ENCODE data around the gene CDH15. TPM values are rescaled to one million over a fixed set of nuclear protein-coding genes. Genes with fewer than 3 reads are reported as not detected.

The CDH15 gene
- total and polyA plus RNA-seq, 2 of the 13 experiments (the other 11 are each of a cell fraction or from before 2014, with no cell fraction given): 0.74 to 2.2 TPM

GRCh38 chr16:89167425-89167941 lies 4.1 kb upstream of the CDH15 start (continued):
- TF ChIP-seq, protein P1, sequence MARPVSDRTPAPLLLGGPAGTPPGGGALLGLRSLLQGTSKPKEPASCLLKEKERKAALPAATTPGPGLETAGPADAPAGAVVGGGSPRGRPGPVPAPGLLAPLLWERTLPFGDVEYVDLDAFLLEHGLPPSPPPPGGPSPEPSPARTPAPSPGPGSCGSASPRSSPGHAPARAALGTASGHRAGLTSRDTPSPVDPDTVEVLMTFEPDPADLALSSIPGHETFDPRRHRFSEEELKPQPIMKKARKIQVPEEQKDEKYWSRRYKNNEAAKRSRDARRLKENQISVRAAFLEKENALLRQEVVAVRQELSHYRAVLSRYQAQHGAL (CRISPR knock-in tag; IDR thresholded peaks at IDR 0.05; ENCODE audit: not compliant biosample characterization): no peak
- TF ChIP-seq ATF5 (CRISPR knock-in tag; IDR thresholded peaks at IDR 0.05; ENCODE audit: low read depth) (no peak), TSC22D2 (CRISPR knock-in tag; IDR thresholded peaks at IDR 0.05; ENCODE audit: borderline replicate concordance) (peak; percentile 85; the same call in 1 of the 2 replicates), ZNF773 (CRISPR knock-in tag; IDR thresholded peaks at IDR 0.05; ENCODE audit: borderline replicate concordance) (no peak), ZNF343 (CRISPR knock-in tag; IDR thresholded peaks at IDR 0.05) (peak; percentile 82), ZNF790 (CRISPR knock-in tag; IDR thresholded peaks at IDR 0.05; ENCODE audit: borderline replicate concordance) (0 out of 2 replicates have a peak, but pooled peaks have one; percentile 50), HHEX (CRISPR knock-in tag; IDR thresholded peaks at IDR 0.05) (0 out of 2 replicates have a peak, but pooled peaks have one; percentile 8), ZNF562 (CRISPR knock-in tag; IDR thresholded peaks at IDR 0.05; ENCODE audit: borderline replicate concordance) (no peak), ZC3H13 (CRISPR knock-in tag; IDR thresholded peaks at IDR 0.05) (peak; percentile 62; the same call in 1 of the 2 replicates), IRX3 (CRISPR knock-in tag; IDR thresholded peaks at IDR 0.05; ENCODE audit: borderline replicate concordance, low read depth) (no peak), NFIB (CRISPR knock-in tag; IDR thresholded peaks at IDR 0.05; ENCODE audit: borderline replicate concordance) (no peak), PHF21A (CRISPR knock-in tag; IDR thresholded peaks at IDR 0.05) (peak; percentile 76; the same call in 1 of the 2 replicates), ZSCAN9 (CRISPR knock-in tag; IDR thresholded peaks at IDR 0.05; ENCODE audit: borderline replicate concordance) (peak; percentile 84; the same call in 1 of the 2 replicates)
- TF ChIP-seq, protein P2, sequence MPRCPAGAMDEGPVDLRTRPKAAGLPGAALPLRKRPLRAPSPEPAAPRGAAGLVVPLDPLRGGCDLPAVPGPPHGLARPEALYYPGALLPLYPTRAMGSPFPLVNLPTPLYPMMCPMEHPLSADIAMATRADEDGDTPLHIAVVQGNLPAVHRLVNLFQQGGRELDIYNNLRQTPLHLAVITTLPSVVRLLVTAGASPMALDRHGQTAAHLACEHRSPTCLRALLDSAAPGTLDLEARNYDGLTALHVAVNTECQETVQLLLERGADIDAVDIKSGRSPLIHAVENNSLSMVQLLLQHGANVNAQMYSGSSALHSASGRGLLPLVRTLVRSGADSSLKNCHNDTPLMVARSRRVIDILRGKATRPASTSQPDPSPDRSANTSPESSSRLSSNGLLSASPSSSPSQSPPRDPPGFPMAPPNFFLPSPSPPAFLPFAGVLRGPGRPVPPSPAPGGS (CRISPR knock-in tag; IDR thresholded peaks at IDR 0.05): no peak
- TF ChIP-seq, protein P3, sequence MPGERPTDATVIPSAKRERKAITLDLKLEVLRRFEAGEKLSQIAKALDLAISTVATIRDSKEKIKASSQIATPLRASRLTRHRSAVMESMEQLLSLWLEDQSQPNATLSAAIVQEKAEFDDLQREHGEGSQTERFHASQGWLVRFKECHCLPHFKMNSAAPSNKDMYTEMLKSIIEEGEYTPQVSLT (CRISPR knock-in tag; IDR thresholded peaks at IDR 0.05; ENCODE audit: borderline replicate concordance, low read depth): no peak
- TF ChIP-seq, protein P4, sequence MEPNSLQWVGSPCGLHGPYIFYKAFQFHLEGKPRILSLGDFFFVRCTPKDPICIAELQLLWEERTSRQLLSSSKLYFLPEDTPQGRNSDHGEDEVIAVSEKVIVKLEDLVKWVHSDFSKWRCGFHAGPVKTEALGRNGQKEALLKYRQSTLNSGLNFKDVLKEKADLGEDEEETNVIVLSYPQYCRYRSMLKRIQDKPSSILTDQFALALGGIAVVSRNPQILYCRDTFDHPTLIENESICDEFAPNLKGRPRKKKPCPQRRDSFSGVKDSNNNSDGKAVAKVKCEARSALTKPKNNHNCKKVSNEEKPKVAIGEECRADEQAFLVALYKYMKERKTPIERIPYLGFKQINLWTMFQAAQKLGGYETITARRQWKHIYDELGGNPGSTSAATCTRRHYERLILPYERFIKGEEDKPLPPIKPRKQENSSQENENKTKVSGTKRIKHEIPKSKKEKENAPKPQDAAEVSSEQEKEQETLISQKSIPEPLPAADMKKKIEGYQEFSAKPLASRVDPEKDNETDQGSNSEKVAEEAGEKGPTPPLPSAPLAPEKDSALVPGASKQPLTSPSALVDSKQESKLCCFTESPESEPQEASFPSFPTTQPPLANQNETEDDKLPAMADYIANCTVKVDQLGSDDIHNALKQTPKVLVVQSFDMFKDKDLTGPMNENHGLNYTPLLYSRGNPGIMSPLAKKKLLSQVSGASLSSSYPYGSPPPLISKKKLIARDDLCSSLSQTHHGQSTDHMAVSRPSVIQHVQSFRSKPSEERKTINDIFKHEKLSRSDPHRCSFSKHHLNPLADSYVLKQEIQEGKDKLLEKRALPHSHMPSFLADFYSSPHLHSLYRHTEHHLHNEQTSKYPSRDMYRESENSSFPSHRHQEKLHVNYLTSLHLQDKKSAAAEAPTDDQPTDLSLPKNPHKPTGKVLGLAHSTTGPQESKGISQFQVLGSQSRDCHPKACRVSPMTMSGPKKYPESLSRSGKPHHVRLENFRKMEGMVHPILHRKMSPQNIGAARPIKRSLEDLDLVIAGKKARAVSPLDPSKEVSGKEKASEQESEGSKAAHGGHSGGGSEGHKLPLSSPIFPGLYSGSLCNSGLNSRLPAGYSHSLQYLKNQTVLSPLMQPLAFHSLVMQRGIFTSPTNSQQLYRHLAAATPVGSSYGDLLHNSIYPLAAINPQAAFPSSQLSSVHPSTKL (CRISPR knock-in tag; IDR thresholded peaks at IDR 0.05): peak; percentile 75
- TF ChIP-seq, protein P5, sequence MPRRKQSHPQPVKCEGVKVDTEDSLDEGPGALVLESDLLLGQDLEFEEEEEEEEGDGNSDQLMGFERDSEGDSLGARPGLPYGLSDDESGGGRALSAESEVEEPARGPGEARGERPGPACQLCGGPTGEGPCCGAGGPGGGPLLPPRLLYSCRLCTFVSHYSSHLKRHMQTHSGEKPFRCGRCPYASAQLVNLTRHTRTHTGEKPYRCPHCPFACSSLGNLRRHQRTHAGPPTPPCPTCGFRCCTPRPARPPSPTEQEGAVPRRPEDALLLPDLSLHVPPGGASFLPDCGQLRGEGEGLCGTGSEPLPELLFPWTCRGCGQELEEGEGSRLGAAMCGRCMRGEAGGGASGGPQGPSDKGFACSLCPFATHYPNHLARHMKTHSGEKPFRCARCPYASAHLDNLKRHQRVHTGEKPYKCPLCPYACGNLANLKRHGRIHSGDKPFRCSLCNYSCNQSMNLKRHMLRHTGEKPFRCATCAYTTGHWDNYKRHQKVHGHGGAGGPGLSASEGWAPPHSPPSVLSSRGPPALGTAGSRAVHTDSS (CRISPR knock-in tag; conservative IDR thresholded peaks at IDR 0.05): no peak
- TF ChIP-seq, protein P6, sequence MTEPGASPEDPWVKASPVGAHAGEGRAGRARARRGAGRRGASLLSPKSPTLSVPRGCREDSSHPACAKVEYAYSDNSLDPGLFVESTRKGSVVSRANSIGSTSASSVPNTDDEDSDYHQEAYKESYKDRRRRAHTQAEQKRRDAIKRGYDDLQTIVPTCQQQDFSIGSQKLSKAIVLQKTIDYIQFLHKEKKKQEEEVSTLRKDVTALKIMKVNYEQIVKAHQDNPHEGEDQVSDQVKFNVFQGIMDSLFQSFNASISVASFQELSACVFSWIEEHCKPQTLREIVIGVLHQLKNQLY (CRISPR knock-in tag; IDR thresholded peaks at IDR 0.05): peak; percentile 66
